Activated B cell treated with CpG ODN at 0.5 μM for 24 hours (primary cell): Measurements from ENCODE around the gene SREBF1. TPM values are rescaled to one million over a fixed set of nuclear protein-coding genes. Genes with fewer than 3 reads are reported as not detected.
"Not testable (repeated sequence)": the region's sequence is repeated elsewhere in the genome, so short reads cannot be mapped to it uniquely, and the experiment has no call there.

Source experiments
- ATAC-seq: fragments of 200-7000 bp; cut with Tn5 transposase; one replicate; pipeline ENCODE4 v1.10.0; 2021; ENCODE audit warnings: low read depth, mild to moderate bottlenecking, moderate library complexity
- CTCF ChIA-PET: fragments of 350-600 bp; sonication (Branson Sonifier 250); formaldehyde crosslinking; loops from one replicate; lab custom pipeline; 2021; ENCODE audit warnings: antibody characterized with exemption; lab: Charles Lee
- POLR2A ChIA-PET: fragments of 350-600 bp; sonication (Branson Sonifier 250); formaldehyde crosslinking; loops from one replicate; lab custom pipeline; 2021; ENCODE audit warnings: antibody characterized with exemption; lab: Charles Lee
- DNase-seq: peaks from one replicate; pipeline ENCODE4 v3.0.0; 2022
- H3K27ac Mint-ChIP-seq: one replicate; pipeline ENCODE4 v1.8.0; 2020; ENCODE audit warnings: mixed read lengths
- H3K27me3 Mint-ChIP-seq: one replicate; pipeline ENCODE4 v1.8.0; 2021; ENCODE audit warnings: mixed read lengths
- H3K36me3 Mint-ChIP-seq: one replicate; pipeline ENCODE4 v1.8.0; 2021; ENCODE audit warnings: low read depth, mixed read lengths
- H3K4me1 Mint-ChIP-seq: one replicate; pipeline ENCODE4 v1.8.0; 2021; ENCODE audit warnings: mixed read lengths
- H3K4me3 Mint-ChIP-seq: one replicate; pipeline ENCODE4 v1.8.0; 2020; ENCODE audit warnings: mild to moderate bottlenecking, mixed read lengths
- H3K9me3 Mint-ChIP-seq: one replicate; pipeline ENCODE4 v1.8.0; 2020; ENCODE audit warnings: mixed read lengths
- intact Hi-C: fragments of 100-400 bp; cut with micrococcal nuclease; formaldehyde crosslinking; loops from one replicate; pipeline ENCODE4 v1.15.1; 2024
- total RNA-seq: library from RNA; stranded (reverse); gene quantifications from 2 replicates; pipeline ENCODE4 v1.2.3, GENCODE V29; 2022
- TF ChIP-seq, protein P1 (sequence below): fragments of 200-600 bp; IDR thresholded peaks from one replicate; pipeline ENCODE4 v1.8.0; 2022; ENCODE audit warnings: antibody characterized with exemption, mild to moderate bottlenecking

The SREBF1 gene
- total RNA-seq, 1 donor from 2014 or later, result 19.7 TPM

GRCh38 chr17:17808706-17809432, 27.9 kb downstream of the SREBF1 start:
- Mint-ChIP-seq H3K27ac (no peak overlapping the region), H3K4me3 (no peak overlapping the region), H3K4me1 (peaks cover 11% of the 10 kb centered on the region), H3K27me3 (no peaks in the 10 kb centered on the region), H3K36me3 (peaks cover 32% of the 10 kb centered on the region), H3K9me3 (no peaks in the 10 kb centered on the region)
- ATAC-seq, result peak; percentile 37
- TF ChIP-seq, protein P1, sequence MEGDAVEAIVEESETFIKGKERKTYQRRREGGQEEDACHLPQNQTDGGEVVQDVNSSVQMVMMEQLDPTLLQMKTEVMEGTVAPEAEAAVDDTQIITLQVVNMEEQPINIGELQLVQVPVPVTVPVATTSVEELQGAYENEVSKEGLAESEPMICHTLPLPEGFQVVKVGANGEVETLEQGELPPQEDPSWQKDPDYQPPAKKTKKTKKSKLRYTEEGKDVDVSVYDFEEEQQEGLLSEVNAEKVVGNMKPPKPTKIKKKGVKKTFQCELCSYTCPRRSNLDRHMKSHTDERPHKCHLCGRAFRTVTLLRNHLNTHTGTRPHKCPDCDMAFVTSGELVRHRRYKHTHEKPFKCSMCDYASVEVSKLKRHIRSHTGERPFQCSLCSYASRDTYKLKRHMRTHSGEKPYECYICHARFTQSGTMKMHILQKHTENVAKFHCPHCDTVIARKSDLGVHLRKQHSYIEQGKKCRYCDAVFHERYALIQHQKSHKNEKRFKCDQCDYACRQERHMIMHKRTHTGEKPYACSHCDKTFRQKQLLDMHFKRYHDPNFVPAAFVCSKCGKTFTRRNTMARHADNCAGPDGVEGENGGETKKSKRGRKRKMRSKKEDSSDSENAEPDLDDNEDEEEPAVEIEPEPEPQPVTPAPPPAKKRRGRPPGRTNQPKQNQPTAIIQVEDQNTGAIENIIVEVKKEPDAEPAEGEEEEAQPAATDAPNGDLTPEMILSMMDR, result no peak
- POLR2A ChIA-PET, result interaction anchor here (0.5 to 0.6 kb wide), 2 partner anchors 28 to 53 kb away, joined by 3 to 4 read pairs; partner anchors contain the start of gene SREBF1
- CTCF ChIA-PET, result interaction anchor here (1.5 to 1.7 kb wide), 2 partner anchors 52 to 126 kb away, joined by 5 to 8 read pairs; no protein-coding TSS in a partner anchor
- no peak for DNase-seq
- intact Hi-C loops, result no loop called here

DNA sequence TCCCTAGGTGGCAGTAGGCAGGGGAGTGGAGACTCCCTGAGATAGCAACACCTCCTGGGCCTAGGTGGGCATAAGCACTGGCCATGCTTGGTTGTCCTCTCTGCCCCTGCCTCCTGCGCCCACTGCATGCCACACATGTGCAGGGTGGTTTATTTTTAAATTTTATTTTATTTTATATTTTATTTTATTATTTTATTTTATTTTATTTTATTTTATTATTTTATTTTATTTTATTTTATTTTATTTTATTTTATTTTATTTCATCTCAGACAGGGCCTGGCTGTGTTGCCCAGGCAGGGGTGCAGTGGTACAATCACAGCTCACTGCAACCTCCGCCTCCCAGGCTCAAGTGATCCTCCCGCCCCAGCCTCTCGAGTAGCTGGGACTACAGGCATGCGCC, 28.6 kb downstream of the SREBF1 start:
- DNase-seq, intact Hi-C loops, ATAC-seq, H3K4me3 Mint-ChIP-seq, H3K27me3 Mint-ChIP-seq, H3K9me3 Mint-ChIP-seq, POLR2A ChIA-PET, H3K27ac Mint-ChIP-seq: not testable (repeated sequence)
- Mint-ChIP-seq H3K4me1 (peaks cover 11% of the 10 kb centered on the region), H3K36me3 (peaks cover 35% of the 10 kb centered on the region)
- CTCF ChIA-PET, result interaction anchor here (1.5 to 1.7 kb wide), 2 partner anchors 53 to 126 kb away, joined by 5 to 8 read pairs; no protein-coding TSS in a partner anchor

GRCh38 chr17:17807440-17807839, 29.3 kb downstream of the SREBF1 start:
- H3K4me1 Mint-ChIP-seq, result peaks cover 11% of the 10 kb centered on the region
- H3K4me3 Mint-ChIP-seq, result no peak overlapping the region
- ChIA-PET POLR2A (no interaction called here), CTCF (interaction anchor here (1.5 to 1.7 kb wide), 2 partner anchors 54 to 125 kb away, joined by 5 to 8 read pairs; no protein-coding TSS in a partner anchor)
- ATAC-seq, result no peak
- TF ChIP-seq, protein P1, result no peak
- no peak overlapping the region for H3K27ac Mint-ChIP-seq
- intact Hi-C loops, result no loop called here
- peaks cover 33% of the 10 kb centered on the region for H3K36me3 Mint-ChIP-seq
- no peaks in the 10 kb centered on the region for H3K9me3 Mint-ChIP-seq
- DNase-seq, result no peak
- no peaks in the 10 kb centered on the region for H3K27me3 Mint-ChIP-seq

DNA sequence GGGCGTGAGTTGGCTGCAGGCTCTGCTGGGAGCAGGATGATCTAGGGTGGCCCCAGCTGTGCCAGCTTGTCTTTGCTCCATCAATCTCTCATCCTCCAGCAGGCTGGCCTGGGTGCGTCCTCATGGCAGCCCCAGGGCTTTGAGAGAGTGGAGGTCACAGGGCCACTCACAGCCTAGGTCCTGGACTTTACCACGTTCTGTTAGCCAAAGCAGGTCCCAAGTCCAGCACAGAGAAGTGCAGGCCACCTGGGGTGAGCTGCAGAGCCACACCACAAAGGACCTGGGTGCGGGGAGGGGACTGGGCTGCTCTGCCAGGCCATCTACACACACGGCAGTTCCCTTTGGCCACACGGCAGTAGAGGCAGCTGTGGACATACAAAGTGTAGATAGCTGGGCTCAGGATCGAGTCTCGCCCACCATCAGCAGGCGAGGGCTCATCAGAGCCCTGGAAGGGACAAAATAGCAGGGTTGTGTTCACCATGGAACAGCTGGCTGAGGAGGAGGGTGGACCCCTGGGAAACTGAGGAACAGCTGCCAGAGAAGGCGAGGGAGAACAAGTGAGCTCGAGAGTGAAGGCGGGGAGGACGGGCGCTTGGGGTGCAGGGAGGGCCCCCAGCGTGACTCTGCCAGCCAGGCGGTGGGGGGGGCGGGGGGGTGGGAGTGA, 30.0 kb downstream of the SREBF1 start:
- Mint-ChIP-seq H3K4me3 (no peak overlapping the region), H3K9me3 (no peaks in the 10 kb centered on the region), H3K27ac (no peak overlapping the region), H3K4me1 (peaks cover 8% of the 10 kb centered on the region), H3K36me3 (peaks cover 30% of the 10 kb centered on the region), H3K27me3 (no peaks in the 10 kb centered on the region)
- intact Hi-C loops, result no loop called here
- ChIA-PET POLR2A (interaction anchor here (0.7 kb wide), 1 partner anchor 106 kb away, joined by 3 read pairs; no protein-coding TSS in a partner anchor), CTCF (no interaction called here)
- TF ChIP-seq, protein P1, result no peak
- no peak for ATAC-seq
- no peak for DNase-seq

DNA sequence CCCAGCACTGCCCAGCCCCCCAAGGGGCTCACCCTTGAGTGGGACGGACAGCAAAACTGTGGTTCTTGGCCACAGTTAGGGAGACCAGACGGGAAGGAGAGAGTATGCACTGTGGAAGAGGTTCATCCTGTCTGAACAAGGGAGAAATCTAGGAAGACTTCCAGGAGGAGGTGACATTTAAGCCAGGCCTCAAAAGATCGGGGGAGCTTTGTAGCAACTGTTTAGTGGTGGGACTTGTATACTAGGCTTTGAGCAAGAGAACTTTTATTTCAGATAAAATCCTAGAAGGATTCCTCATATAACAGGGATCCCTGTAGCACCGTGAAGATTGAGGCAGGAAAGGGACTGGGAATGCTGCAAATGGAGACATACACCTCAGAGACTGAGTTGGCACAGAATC, 30.8 kb downstream of the SREBF1 start:
- POLR2A ChIA-PET, result no interaction called here

More for the DNA sequence above, 30.8 kb downstream of the SREBF1 start:
- Mint-ChIP-seq H3K27ac (no peak overlapping the region), H3K4me1 (peaks cover 7% of the 10 kb centered on the region), H3K36me3 (peaks cover 27% of the 10 kb centered on the region), H3K9me3 (no peaks in the 10 kb centered on the region), H3K27me3 (no peaks in the 10 kb centered on the region), H3K4me3 (no peak overlapping the region)
- TF ChIP-seq, protein P1, result no peak
- ATAC-seq, result no peak
- intact Hi-C loops, result no loop called here
- CTCF ChIA-PET, result no interaction called here
- no peak for DNase-seq
